Activated T-helper 17 cell treated with anti-CD3 and anti-CD28 coated beads, Interleukin-2, amount 50 U/mL, for 72 hours (primary cell): ENCODE results near the gene NRXN3. TPM values are rescaled to one million over a fixed set of nuclear protein-coding genes. Genes with fewer than 3 reads are reported as not detected.

Experiments
- ATAC-seq: fragments of 150-1000 bp; cut with Tn5 transposase; replicated peaks from 2 replicates; pipeline ENCODE4 v1.10.0; 2021; ENCODE audit warnings: mild to moderate bottlenecking, moderate library complexity
- H3K27ac Mint-ChIP-seq: one replicate; pipeline ENCODE4 v1.8.0; 2022; ENCODE audit warnings: mixed read lengths
- H3K27me3 Mint-ChIP-seq: one replicate; pipeline ENCODE4 v1.8.0; 2022; ENCODE audit warnings: mixed read lengths
- H3K36me3 Mint-ChIP-seq: one replicate; pipeline ENCODE4 v1.8.0; 2022; ENCODE audit warnings: low read depth, mild to moderate bottlenecking, mixed read lengths
- H3K4me1 Mint-ChIP-seq: one replicate; pipeline ENCODE4 v1.8.0; 2022; ENCODE audit warnings: mixed read lengths
- H3K4me3 Mint-ChIP-seq: one replicate; pipeline ENCODE4 v1.8.0; 2022; ENCODE audit warnings: mild to moderate bottlenecking, mixed read lengths
- H3K9me3 Mint-ChIP-seq: one replicate; pipeline ENCODE4 v1.8.0; 2022; ENCODE audit warnings: mixed read lengths
- total RNA-seq, 2 donors: library from RNA; stranded (reverse); gene quantifications; one replicate each; pipeline ENCODE4 v1.2.3, GENCODE V29; 2022

NRXN3 gene
- total RNA-seq, 2 donors from 2014 or later: not detected

DNA sequence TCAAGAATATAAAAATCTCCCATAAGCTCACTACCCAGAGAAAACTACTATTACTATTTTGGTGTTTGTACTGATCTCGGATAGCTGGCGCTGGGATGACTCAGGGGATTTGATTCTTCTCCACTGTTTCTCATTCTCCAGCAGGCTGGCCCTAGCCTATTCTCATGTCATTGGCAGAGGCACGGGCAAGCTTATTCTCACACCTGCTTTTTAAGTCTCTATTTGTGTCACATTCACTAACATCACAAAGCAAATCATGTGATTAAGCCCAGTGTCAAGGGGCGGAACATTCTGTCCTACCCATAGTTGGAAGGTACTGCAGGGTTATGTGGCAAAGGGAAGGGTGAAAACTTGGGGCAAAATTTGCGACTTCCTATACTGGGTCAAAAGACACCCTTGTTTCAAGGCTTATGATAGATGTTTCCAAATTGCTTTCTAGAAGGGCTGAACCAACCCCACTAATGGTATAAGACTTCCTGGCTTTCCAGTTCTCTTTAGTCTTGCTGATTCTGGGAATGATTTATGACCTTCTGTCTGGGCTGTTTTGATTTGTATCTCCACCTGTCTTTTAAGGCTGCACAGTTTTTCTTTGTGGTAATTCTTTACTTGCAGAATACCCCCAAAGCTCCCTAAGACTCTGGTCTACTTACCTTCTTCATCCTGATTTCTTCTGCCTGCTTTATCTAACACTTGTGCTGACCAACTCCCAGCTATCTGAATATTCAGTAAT is 406.4 kb downstream of the NRXN3 start:
- Mint-ChIP-seq H3K27ac (no peak overlapping the region), H3K9me3 (peaks cover 14% of the 10 kb centered on the region), H3K27me3 (peaks cover 2% of the 10 kb centered on the region), H3K4me1 (no peaks in the 10 kb centered on the region), H3K36me3 (no peaks in the 10 kb centered on the region), H3K4me3 (no peak overlapping the region)
- no peak for ATAC-seq

DNA sequence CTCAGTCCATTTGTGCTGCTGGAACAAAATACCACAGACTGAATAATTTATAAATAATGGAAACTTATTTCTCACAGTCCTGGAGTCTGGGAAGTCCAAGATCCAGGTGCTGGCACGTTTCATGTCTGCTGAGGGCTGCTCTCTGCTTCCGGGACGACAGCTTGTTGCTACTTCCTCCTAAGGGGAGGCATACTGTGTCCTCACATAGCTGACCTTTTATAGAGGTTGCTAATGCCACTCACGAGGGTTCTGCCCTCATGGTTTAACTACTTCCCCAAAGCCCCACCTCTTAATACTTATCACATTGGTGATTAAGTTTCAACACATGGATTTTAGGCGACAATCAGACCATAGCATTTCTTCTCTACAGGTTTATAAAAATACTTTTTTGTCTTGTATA is 411.1 kb downstream of the NRXN3 start:
- Mint-ChIP-seq H3K9me3 (no peaks in the 10 kb centered on the region), H3K4me3 (no peak overlapping the region), H3K4me1 (no peaks in the 10 kb centered on the region), H3K27ac (no peak overlapping the region), H3K27me3 (peaks cover 10% of the 10 kb centered on the region), H3K36me3 (no peaks in the 10 kb centered on the region)
- no peak for ATAC-seq

- no peaks in the 10 kb centered on the region for H3K36me3 Mint-ChIP-seq
Measured at GRCh38 chr14:78586681-78587080, 416.5 kb downstream of the NRXN3 start.

GRCh38 chr14:78588906-78589305 is 418.7 kb downstream of the NRXN3 start:
- H3K9me3 Mint-ChIP-seq: no peaks in the 10 kb centered on the region
- no peak for ATAC-seq
- no peak overlapping the region for H3K4me3 Mint-ChIP-seq
- no peaks in the 10 kb centered on the region for H3K36me3 Mint-ChIP-seq
- no peak overlapping the region for H3K27ac Mint-ChIP-seq
- no peaks in the 10 kb centered on the region for H3K4me1 Mint-ChIP-seq
- peaks cover 3% of the 10 kb centered on the region for H3K27me3 Mint-ChIP-seq

More at GRCh38 chr14:78586681-78587080, 416.5 kb downstream of the NRXN3 start:
- no peak overlapping the region for H3K4me3 Mint-ChIP-seq
- ATAC-seq: no peak
- no peak overlapping the region for H3K27ac Mint-ChIP-seq
- H3K4me1 Mint-ChIP-seq: no peaks in the 10 kb centered on the region
- no peaks in the 10 kb centered on the region for H3K9me3 Mint-ChIP-seq
- H3K27me3 Mint-ChIP-seq: peaks cover 7% of the 10 kb centered on the region

DNA sequence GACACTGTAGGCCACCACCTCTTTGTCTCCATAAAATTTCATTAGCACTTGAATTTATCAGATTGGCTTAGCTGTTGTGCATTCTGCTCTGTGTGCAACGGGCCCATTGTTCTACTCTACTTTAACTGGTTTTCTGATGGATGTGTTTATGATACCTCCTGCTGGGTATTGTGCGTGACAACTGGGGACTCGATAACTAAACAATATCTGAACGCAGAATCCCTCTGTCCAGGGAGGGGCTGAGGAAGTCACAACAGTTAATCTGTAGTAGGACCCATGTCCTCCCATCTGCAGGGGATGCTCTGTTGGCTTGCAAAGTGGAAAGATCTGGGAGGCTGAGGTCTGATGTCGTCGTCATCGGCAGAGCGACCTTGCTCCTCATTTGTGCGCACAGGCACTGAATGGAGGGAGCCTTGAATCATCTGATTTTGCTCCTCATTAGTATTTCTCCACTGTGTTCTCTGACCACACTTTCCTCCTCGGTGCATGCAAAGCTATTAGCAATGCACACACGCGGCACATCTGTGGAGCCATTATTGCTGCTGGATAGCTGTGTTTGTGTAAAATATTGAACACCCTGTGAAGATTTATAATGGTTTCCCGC is 422.5 kb downstream of the NRXN3 start:
- H3K4me1 Mint-ChIP-seq: no peaks in the 10 kb centered on the region
- H3K36me3 Mint-ChIP-seq: no peaks in the 10 kb centered on the region
- H3K27ac Mint-ChIP-seq: no peak overlapping the region
- no peaks in the 10 kb centered on the region for H3K9me3 Mint-ChIP-seq
- H3K27me3 Mint-ChIP-seq: no peaks in the 10 kb centered on the region
- no peak for ATAC-seq
- no peak overlapping the region for H3K4me3 Mint-ChIP-seq

DNA sequence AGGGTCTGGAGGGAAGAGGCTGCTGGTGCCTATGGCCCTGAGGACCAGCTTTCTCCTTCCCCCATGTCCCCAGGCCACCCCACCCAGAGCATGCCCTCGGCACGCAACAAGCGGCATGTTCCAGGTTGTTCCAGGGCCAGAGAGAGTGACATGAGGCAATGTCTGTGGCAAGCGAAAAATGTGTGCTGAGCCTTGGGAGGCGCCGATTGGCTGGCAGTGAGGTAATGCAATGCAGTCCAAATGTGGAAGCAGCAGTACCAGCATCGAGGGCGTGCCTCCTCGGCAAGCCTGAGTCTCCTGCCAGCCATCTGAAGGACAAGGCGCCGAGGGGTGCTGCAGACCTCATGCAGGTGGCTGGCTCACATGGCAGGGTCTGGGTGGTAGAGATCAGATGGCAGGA is 423.8 kb downstream of the NRXN3 start:
- ATAC-seq: no peak
- no peak overlapping the region for H3K4me3 Mint-ChIP-seq
- peaks cover 5% of the 10 kb centered on the region for H3K27me3 Mint-ChIP-seq
- no peaks in the 10 kb centered on the region for H3K9me3 Mint-ChIP-seq
- H3K36me3 Mint-ChIP-seq: no peaks in the 10 kb centered on the region
- H3K27ac Mint-ChIP-seq: no peak overlapping the region
- no peaks in the 10 kb centered on the region for H3K4me1 Mint-ChIP-seq

GRCh38 chr14:78595797-78596196 is 425.6 kb downstream of the NRXN3 start:
- Mint-ChIP-seq H3K4me3 (no peak overlapping the region), H3K9me3 (no peaks in the 10 kb centered on the region), H3K27ac (no peak overlapping the region), H3K4me1 (no peaks in the 10 kb centered on the region), H3K36me3 (no peaks in the 10 kb centered on the region), H3K27me3 (peaks cover 8% of the 10 kb centered on the region)
- no peak for ATAC-seq

DNA sequence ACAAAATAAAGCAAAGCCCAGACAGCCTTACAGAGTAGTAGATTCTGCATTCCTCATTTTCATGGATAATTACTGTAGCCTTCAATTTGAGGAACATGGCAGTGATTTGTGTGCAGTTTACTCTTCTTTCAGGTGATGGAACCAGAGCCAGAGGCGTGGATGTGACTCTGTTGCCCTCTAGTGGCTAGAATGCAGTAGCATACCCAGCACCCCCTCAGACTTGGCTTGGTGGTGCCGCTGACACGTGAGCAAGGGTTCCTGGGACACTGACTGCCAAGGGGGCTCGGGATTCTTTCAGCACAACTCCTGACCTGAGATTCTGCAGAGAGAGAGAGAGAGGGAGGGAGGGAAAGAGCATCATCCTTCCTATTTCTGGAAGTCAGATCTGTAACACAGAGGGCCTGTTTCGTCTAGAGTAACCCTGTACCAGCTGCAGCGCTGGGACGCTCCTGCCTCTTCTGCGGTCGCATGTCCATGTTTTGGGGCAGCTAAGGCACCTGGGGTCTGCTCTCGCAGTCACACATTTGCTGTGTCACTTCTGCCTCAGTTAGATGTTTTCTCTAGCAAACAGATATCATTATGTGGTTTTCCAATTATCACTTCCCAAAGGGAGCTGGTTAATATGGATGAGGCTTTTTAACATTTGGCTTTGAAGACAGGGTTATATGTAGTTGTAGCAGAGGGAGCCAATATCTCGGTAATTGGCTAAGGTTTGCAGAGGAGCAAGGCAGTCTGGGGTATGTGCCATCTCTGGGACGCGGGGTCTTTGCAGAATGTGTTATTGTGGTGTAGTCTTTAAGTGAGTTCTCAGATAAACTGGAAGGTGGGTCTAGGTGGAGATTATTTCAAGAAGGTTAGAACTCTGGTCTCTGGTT is 428.1 kb downstream of the NRXN3 start:
- Mint-ChIP-seq H3K27me3 (peaks cover 8% of the 10 kb centered on the region), H3K27ac (no peak overlapping the region), H3K4me1 (no peaks in the 10 kb centered on the region), H3K4me3 (no peak overlapping the region), H3K9me3 (no peaks in the 10 kb centered on the region), H3K36me3 (no peaks in the 10 kb centered on the region)
- ATAC-seq: peak; percentile 73

- no peaks in the 10 kb centered on the region for H3K36me3 Mint-ChIP-seq
- H3K4me1 Mint-ChIP-seq: no peaks in the 10 kb centered on the region
- H3K4me3 Mint-ChIP-seq: no peak overlapping the region
- no peak overlapping the region for H3K27ac Mint-ChIP-seq
- H3K27me3 Mint-ChIP-seq: peaks cover 12% of the 10 kb centered on the region
- no peaks in the 10 kb centered on the region for H3K9me3 Mint-ChIP-seq
- ATAC-seq: no peak
Measured at GRCh38 chr14:78605025-78605762, 435.0 kb downstream of the NRXN3 start.

- Mint-ChIP-seq H3K9me3 (no peaks in the 10 kb centered on the region), H3K27ac (no peak overlapping the region), H3K27me3 (peaks cover 8% of the 10 kb centered on the region), H3K36me3 (no peaks in the 10 kb centered on the region), H3K4me1 (no peaks in the 10 kb centered on the region), H3K4me3 (no peak overlapping the region)
- ATAC-seq: peak; percentile 65
Measured at GRCh38 chr14:78605897-78606500, 435.8 kb downstream of the NRXN3 start.

DNA sequence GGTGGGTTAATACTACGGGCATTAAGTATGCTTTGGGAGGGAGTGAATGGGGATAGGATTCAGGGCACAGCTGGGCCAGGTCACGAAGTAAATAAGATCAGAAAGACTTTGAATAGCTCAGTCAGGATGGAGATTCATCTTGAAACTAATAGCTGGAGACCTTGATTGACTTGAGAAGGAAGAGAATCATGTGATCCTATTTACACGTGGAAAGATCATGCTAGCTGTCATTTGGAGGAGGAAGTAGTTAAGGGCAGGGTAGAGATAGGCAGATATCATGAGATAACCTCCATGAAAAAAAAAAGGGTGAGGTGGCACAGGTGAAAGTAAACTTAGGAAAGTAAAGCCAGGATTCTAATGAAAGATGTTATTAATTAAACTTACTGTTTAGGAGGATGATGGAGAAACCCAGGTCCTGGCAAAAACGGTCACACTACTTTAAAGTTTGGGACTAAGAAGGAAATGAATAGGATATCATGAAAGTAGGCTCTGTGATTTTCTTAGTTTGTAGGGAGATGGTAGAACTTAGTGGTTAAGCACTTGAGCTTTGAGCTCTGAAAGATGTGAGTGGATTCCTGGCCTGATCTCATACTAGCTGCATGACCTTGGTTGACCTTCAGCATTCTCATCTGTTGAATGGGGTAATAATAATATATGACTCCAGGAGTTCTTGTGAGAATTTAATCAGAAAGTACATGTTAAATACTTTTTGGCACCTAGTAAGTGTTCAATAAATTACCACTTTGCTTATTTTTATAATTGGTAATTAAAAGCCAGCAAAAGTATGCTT is 439.0 kb downstream of the NRXN3 start:
- H3K9me3 Mint-ChIP-seq: no peaks in the 10 kb centered on the region
- ATAC-seq: no peak
- no peak overlapping the region for H3K4me3 Mint-ChIP-seq
- H3K4me1 Mint-ChIP-seq: no peaks in the 10 kb centered on the region
- no peak overlapping the region for H3K27ac Mint-ChIP-seq
- peaks cover 8% of the 10 kb centered on the region for H3K27me3 Mint-ChIP-seq
- no peaks in the 10 kb centered on the region for H3K36me3 Mint-ChIP-seq

DNA sequence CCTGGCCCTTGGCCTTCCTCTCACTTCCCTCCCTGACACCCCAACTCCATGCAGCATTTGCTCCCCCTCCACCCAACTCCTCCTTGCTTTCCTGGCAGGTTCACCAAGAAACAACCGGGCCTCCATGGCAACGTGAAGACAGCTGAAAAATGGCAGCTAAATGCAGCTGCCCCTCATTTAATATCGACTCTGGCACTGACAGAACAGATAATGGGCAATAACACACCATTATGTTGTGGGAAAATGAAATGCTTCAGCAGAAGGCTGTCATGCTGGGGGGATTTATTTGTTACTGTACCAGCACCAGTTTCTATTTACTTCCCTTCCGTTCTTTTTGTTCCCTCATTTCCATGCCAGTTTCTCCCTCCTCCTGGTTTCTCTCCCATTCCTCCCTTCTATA is 440.8 kb downstream of the NRXN3 start:
- Mint-ChIP-seq H3K27me3 (peaks cover 8% of the 10 kb centered on the region), H3K4me1 (no peaks in the 10 kb centered on the region), H3K9me3 (no peaks in the 10 kb centered on the region), H3K4me3 (no peak overlapping the region), H3K27ac (no peak overlapping the region), H3K36me3 (no peaks in the 10 kb centered on the region)
- ATAC-seq: no peak

DNA sequence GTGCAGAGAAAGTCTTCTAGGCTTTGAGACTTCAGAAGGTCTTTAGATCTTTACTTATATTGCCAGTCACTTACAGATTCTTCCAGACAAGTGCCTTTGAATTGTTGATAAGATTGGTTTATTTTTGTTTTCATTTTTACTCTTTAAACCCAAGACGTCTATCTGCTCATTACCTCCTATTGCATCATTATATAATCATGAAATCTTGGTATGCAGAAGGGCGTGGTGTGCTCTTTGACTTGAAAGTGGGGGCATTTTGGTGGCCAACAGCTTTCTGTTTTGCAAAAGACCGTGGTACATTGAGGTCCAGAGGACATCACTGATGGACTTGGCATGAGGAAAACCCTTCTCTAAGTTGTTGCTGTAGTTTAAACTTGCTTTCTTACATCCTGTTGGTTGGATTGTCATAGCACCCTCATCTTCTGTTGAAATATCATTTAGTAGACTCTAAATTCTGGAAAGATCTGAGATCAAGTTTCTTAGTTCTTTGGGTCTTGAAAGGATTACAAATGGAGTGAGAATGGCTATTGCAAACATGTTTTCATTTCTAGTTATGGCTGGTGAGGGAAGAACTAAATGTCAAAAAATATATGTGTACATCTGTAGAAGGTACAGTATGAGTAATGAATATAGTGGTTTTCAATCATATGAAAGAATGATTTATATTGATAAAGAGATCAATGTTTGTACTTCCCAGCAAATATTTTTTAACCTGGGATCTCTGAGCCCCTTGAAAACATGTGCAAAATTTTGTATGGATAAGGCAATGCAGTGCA is 441.8 kb downstream of the NRXN3 start:
- no peaks in the 10 kb centered on the region for H3K9me3 Mint-ChIP-seq
- no peak for ATAC-seq
- H3K4me3 Mint-ChIP-seq: no peak overlapping the region
- no peak overlapping the region for H3K27ac Mint-ChIP-seq
- peaks cover 8% of the 10 kb centered on the region for H3K27me3 Mint-ChIP-seq
- H3K36me3 Mint-ChIP-seq: no peaks in the 10 kb centered on the region
- H3K4me1 Mint-ChIP-seq: no peaks in the 10 kb centered on the region
